Measurements from ENCODE around the gene SLC35E4.
"Not testable (repeated sequence)": the region's sequence is repeated elsewhere in the genome, so short reads cannot be mapped to it uniquely, and the experiment has no call there.

GRCh38 chr22:30676565-30676964 lies 41.0 kb downstream of the SLC35E4 start:
- not testable (repeated sequence) for TF ChIP-seq EZH2 (IDR thresholded peaks at IDR 0.05; ENCODE audit: borderline replicate concordance); EZH2phosphoT487 (IDR thresholded peaks at IDR 0.05; ENCODE audit: low read depth, severe bottlenecking, unreplicated experiment)
- TF ChIP-seq, protein P1, sequence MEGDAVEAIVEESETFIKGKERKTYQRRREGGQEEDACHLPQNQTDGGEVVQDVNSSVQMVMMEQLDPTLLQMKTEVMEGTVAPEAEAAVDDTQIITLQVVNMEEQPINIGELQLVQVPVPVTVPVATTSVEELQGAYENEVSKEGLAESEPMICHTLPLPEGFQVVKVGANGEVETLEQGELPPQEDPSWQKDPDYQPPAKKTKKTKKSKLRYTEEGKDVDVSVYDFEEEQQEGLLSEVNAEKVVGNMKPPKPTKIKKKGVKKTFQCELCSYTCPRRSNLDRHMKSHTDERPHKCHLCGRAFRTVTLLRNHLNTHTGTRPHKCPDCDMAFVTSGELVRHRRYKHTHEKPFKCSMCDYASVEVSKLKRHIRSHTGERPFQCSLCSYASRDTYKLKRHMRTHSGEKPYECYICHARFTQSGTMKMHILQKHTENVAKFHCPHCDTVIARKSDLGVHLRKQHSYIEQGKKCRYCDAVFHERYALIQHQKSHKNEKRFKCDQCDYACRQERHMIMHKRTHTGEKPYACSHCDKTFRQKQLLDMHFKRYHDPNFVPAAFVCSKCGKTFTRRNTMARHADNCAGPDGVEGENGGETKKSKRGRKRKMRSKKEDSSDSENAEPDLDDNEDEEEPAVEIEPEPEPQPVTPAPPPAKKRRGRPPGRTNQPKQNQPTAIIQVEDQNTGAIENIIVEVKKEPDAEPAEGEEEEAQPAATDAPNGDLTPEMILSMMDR (IDR thresholded peaks at IDR 0.05; ENCODE audit: poor library complexity): not testable (repeated sequence)

Data from hepatocyte (in vitro differentiated cells).